Measurements from ENCODE around the gene GPR55. TPM values are rescaled to one million over a fixed set of nuclear protein-coding genes. Genes with fewer than 3 reads are reported as not detected.

Gene GPR55
- total and polyA plus RNA-seq, 2 donors (not counting 1 experiment from before 2014, with no cell fraction given) = 3.0 to 4.1 TPM

GRCh38 chr2:230870544-230871360 lies 54.3 kb downstream of the GPR55 start:
- intact Hi-C loops (cut with micrococcal nuclease) = loop anchor here (10.0 kb wide), 1 partner anchor 524 kb away; the partner anchor contains the start of gene B3GNT7
- TF ChIP-seq EZH2 (IDR thresholded peaks at IDR 0.05; ENCODE audit: borderline replicate concordance, insufficient read depth, low read depth, low read length, poor library complexity, severe bottlenecking) (no peak), CTCF (IDR thresholded peaks at IDR 0.05) (no peak)
- Histone ChIP-seq H3K27me3 (replicated peaks in 1 of 4; ENCODE audit: control extremely low read depth in 1 of 4, control insufficient read depth in 3 of 4, insufficient read depth in 4 of 4, low read length in 3 of 4) (no peaks in the 10 kb centered on the region), H4K20me1 (ENCODE audit: control insufficient read depth, insufficient read depth, low read length, poor library complexity, severe bottlenecking) (peaks cover 5% of the 10 kb centered on the region), H3K4me2 (replicated peaks; ENCODE audit: low read depth, low read length, poor library complexity, severe bottlenecking) (peak overlapping the region; percentile 48), H3K9me3 (ENCODE audit: control extremely low read depth in 1 of 3, control insufficient read depth in 2 of 3, insufficient read depth in 1 of 3, low read length in 2 of 3) (no peaks in the 10 kb centered on the region), H3K79me2 (ENCODE audit: control insufficient read depth, insufficient read depth, low read length) (peaks cover 64% of the 10 kb centered on the region), H3K4me1 (ENCODE audit: control insufficient read depth in 2 of 2, insufficient read depth in 2 of 2, low read length in 2 of 2) (peaks cover 88 to 94% of the 10 kb centered on the region in 2 donors), H3K4me3 (ENCODE audit: control extremely low read depth in 1 of 5, extremely low read depth in 1 of 5, insufficient read depth in 1 of 5, low read depth in 2 of 5, low read length in 4 of 5) (no peak overlapping the region), H3K27ac (ENCODE audit: low read length in 2 of 2) (peak overlapping the region in 1 of 2 donors; percentile 45), H2AFZ (ENCODE audit: insufficient read depth, low read depth, low read length, poor library complexity, severe bottlenecking) (peak overlapping the region; percentile 30), H3K36me3 (replicated peaks in 1 of 2; ENCODE audit: control extremely low read depth in 1 of 2, control insufficient read depth in 1 of 2, extremely low read depth in 1 of 2, insufficient read depth in 2 of 2, low read length in 1 of 2) (peaks cover 0 to 9% of the 10 kb centered on the region in 2 experiments), H3K9ac (ENCODE audit: low read length) (no peak overlapping the region)
- CTCF ChIA-PET = interaction anchor here (3.3 kb wide), 1 partner anchor 22 kb away, joined by 10 read pairs; no protein-coding TSS in a partner anchor
- POLR2A ChIA-PET = interaction anchor here (0.5 kb wide), 1 partner anchor 10 kb away, joined by 3 read pairs; no protein-coding TSS in a partner anchor
- DNase-seq (peak; percentile 7), ATAC-seq (ENCODE audit: low read depth) (no peak)
- 41% methylated on average over 18 of the region's 18 CpGs for WGBS (ENCODE audit: insufficient coverage)
- peak overlapping the region; percentile 24 for H3K27ac Mint-ChIP-seq
- H3K4me1 Mint-ChIP-seq = peaks cover 69% of the 10 kb centered on the region
- no peak overlapping the region for H3K4me3 Mint-ChIP-seq
- no peaks in the 10 kb centered on the region for H3K27me3 Mint-ChIP-seq
- H3K9me3 Mint-ChIP-seq (ENCODE audit: insufficient read depth) = no peaks in the 10 kb centered on the region

All from B cell (primary cell).